Measurements from ENCODE around the gene LDLRAD4.

LDLRAD4 gene

GRCh38 chr18:13206301-13206700, 12.3 kb upstream of the LDLRAD4 start:
- DNase-seq = no peak

DNA sequence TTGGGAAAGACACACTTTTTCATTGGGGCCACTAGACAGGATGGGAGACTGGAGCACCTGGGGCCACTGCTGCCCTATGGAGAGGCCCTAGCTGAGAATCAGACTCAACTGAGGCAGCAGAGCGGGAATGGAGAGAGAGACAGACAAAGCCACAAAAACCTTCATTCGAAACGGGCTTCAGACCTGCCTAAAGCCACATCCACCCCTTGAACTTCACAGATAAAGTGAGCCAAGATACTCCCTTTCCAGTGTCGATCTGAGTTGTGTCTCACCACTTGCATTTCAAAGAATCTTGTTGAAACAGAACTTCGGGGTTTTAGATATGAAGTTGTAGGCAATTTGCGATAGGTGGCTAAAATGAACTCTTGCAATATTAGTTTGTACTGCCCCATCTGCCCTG, 11.3 kb upstream of the LDLRAD4 start:
- peak; percentile 88 for DNase-seq

DNA sequence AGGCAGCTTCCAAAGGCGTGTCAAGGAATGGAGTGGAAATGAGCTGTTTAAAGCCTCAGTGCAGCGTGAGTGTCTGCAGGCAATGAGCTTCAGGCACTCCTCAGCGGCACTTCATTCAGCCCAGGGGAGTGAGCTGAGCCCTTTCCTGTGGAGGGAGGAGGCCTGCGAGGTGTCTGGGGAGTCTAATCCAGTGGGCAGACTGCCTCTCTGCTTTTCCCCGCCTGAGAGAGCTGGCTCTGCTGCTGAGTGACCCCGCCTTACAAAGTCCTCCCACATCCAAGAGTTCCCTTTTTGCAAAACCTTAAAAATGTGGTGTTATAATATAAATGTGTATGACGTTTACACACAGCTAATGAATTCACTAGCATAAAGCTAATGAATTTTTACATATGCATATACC, 7.0 kb upstream of the LDLRAD4 start:
- DNase-seq = peak; percentile 62

GRCh38 chr18:13213036-13213795, 5.3 kb upstream of the LDLRAD4 start:
- DNase-seq = no peak

GRCh38 chr18:13214609-13215008, 4.0 kb upstream of the LDLRAD4 start:
- DNase-seq = no peak

- peak; percentile 92 for DNase-seq
These were observed 2.4 kb upstream of the LDLRAD4 start for GRCh38 chr18:13216092-13216582.

DNA sequence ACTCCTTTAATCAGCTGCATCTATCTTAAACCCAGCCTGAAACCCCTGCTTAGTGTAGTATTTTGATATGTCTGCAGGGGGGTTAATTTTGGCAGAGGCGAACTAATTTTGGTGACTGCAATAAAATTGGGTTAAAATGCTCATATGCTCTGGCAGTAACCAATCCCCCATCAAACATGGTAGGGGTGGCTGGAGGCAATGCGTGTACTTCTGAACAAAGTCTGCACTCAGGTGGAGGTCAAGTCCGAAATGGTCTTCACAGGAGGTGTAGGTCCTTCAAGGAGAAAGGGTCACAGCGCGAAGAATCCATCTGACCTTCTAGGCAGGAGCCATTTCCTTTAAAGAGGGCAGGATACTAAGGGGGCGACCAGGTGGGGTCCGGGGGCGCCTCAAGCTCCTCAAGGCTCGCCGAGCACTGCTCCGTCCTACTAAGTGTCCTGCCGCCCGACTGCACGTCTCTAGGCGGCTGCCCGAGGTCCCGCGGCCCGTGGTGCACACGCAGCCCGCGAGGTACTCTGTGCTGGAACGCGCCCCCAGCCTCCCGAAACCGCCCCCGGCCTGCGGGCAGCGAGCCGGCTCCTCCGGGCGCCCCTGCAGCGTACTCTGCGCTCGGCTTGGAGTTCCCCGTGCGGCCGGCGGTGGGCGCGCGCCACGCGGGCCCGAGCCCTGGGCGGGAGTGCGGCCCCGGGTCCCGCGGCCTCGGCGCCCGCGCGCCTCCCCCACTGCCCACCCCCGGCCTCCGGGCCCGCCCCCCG, 1.7 kb upstream of the LDLRAD4 start:
- DNase-seq = peak; percentile 79

DNA sequence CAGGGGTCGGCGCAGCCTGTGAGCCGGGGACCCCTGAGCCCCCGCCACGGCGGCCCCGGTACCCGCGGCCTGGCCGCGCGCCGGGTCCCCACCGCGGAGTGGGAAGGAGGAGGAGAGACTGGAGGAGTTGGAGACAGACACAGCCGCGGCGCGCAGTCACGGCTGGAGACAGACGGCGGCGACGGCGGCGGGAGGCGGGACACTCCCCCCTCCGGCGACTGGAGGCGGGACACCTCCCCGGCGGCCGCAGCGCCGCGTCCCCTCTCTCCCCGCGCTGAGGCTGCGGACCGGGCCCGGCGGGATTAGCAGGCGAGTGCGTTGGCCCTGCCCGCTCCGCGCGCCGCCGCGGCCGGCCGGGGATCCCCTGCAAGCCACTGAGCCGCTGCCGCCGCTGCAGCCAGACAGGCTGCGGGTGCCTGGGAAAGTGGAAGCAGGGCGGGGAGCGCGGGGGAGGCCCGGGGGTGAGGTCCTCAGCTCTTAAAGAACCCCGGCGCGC, 1.0 kb upstream of the LDLRAD4 start:
- DNase-seq = peak; percentile 83

DNA sequence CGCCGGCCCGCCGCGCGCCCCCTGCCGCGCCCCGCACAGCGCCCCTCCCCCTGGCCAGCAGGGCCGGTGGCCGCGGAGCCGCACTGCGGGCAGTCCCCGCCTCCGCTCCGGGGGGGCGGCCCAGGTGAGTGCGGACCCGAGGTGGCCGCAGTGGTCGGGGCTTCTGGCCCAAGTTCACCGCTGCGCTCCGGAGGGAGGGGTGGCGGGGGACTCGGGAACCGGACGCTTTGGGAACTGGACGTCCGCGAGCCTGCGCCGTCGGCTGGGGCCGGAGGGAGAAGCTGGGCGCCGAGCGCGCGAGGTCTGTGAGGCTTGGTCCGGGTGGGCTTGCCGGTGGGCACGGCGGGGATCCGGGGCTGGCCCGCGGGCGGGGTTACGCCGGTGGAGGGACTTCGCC, 591 bp upstream of the LDLRAD4 start:
- peak; percentile 36 for DNase-seq

DNA sequence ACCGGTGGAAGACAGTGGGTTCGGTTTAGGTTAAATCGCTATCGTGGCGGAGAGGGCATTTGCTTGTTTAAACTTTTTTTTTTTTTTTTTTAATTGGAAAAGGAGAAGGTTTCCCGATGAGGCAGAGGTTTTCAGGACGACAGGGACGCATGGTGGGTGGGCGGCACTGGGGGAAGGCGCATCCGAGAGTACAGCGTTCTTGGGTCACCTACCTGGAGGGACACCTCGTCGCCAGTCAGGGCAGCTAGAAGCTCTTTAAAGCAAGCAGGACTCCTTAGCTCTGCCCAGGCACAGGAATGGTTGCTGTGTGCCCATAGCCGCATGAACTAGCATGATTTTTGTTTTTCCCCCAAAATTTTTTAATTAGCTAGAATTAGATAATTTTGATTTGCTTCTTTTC, 437 bp downstream of the LDLRAD4 start:
- no peak for DNase-seq

DNA sequence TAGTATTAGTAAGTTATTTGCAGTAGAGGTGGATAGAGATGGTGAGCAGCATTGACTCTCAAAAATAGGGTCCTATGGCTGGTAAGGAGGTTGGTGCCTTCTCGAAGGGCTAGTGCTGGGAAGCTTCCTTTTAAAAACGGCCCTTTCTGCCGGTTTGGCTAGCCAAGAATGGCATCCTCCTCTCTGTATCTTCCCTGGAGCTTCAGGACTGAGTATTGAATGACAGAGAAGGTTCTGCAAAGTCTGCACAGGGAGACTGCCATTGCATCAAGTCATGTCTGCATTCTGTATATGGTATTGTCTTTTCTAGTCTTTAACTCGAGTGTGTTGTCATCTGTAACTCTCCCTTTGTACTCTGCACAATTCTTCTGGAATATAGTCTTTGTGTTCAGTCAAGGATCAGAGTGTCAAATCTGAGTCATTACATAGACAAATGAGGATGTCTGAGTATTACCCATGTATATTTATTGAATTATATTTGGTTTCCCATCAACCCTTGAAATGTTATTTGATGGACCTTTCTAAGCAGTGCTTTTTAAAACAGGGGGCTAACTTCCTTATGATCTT, 1.1 kb downstream of the LDLRAD4 start:
- DNase-seq = no peak

DNA sequence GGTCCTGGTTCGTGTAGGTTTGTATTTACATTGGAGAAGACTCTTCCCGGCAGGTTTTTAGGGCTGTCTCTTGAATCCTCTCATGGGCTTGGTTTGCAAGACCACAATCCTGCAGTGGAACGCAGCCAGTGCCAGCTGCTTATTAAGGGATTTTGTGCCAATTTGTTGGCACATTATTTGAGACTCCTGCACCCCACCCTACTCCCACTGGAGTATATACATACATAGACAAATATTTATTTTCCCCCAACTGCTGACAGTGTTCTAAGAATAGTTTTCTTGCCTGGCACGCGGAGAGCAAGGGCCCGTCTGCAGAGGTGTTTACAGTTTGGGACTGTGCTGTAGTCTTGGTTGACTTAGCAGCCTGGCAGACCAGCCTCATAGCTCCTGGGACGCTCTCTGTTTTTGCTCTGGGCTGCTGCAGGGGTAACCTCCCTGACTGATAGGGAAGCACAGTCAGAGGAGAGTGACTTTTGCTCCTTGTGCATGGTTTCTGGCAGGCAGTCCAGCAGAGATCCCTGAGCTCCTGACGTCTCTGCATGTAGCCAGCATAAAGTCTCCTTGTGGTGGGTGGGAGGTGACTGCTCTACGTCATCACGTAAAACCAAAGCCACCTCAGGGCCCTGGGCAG, 1.9 kb downstream of the LDLRAD4 start:
- peak; percentile 29 for DNase-seq

- no peak for DNase-seq
These were observed 3.6 kb downstream of the LDLRAD4 start for GRCh38 chr18:13221869-13222855.

DNA sequence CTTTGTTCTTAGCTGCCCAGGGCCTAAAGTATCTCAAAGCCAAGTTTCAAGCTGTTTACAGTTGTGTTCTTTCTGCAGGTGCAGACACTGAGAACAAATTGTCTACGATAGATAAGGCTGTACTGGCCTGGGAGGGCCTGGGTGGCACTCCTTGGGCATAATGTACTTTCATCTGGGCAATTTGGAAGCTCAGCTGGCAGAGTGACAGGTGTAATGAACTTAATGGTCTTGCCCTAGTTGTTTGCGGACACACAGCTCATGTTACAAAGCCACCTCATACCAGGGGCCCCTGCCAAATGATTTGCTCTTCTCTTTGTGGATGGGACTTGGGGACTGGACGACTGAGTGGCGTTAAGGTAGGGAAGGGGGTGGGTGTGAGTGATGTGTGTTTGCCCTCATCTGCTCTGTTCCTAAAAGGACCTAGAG, 4.3 kb downstream of the LDLRAD4 start:
- DNase-seq = peak; percentile 55

- DNase-seq = peak; percentile 49
These were observed 5.0 kb downstream of the LDLRAD4 start for GRCh38 chr18:13223311-13224143.

- no peak for DNase-seq
These were observed 6.7 kb downstream of the LDLRAD4 start for GRCh38 chr18:13225261-13225660.

- DNase-seq = no peak
These were observed 8.1 kb downstream of the LDLRAD4 start for GRCh38 chr18:13226533-13227144.

GRCh38 chr18:13227910-13228309, 9.3 kb downstream of the LDLRAD4 start:
- no peak for DNase-seq

- DNase-seq = no peak
These were observed 10.6 kb downstream of the LDLRAD4 start for GRCh38 chr18:13229001-13229671.

- DNase-seq = no peak
These were observed 12.6 kb downstream of the LDLRAD4 start for GRCh38 chr18:13231151-13231550.

Measured in hematopoietic multipotent progenitor cell treated with erythropoietin and hydrocortisone succinate and interleukin-3 and kit ligand, for 4 days (in vitro differentiated cells).